ENCODE results near the gene PCNX2.
A peak's percentile ranks its signal among the peaks of the same experiment; 100 is the strongest.

Gene PCNX2

DNA sequence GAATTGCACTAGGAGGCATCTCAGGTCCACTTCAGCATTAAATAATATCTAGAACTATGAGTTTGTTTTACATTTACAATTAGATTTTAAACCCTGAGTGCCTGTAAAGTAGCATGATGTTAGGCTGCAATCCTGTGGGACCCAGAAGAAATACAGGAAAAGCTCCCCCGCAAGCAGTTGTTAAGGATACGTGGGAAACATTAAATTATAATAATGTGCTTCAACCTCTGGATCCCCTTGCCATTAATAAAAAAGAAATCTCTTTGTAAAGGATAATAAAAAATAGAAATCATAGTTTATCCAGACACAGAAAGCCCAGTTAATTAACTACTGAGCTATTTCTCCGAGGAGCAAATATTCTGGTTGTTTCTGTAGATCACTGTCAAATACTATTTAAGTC, 106.0 kb downstream of the PCNX2 start:
- TF ChIP-seq, protein P1, sequence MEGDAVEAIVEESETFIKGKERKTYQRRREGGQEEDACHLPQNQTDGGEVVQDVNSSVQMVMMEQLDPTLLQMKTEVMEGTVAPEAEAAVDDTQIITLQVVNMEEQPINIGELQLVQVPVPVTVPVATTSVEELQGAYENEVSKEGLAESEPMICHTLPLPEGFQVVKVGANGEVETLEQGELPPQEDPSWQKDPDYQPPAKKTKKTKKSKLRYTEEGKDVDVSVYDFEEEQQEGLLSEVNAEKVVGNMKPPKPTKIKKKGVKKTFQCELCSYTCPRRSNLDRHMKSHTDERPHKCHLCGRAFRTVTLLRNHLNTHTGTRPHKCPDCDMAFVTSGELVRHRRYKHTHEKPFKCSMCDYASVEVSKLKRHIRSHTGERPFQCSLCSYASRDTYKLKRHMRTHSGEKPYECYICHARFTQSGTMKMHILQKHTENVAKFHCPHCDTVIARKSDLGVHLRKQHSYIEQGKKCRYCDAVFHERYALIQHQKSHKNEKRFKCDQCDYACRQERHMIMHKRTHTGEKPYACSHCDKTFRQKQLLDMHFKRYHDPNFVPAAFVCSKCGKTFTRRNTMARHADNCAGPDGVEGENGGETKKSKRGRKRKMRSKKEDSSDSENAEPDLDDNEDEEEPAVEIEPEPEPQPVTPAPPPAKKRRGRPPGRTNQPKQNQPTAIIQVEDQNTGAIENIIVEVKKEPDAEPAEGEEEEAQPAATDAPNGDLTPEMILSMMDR (IDR thresholded peaks at IDR 0.05) = no peak

- TF ChIP-seq, protein P1 (IDR thresholded peaks at IDR 0.05) = no peak
Observed at GRCh38 chr1:233188061-233188460, 107.5 kb downstream of the PCNX2 start.

GRCh38 chr1:233183226-233184020, 112.1 kb downstream of the PCNX2 start:
- TF ChIP-seq, protein P1 (IDR thresholded peaks at IDR 0.05) = no peak

- TF ChIP-seq, protein P1 (IDR thresholded peaks at IDR 0.05) = no peak
Observed at GRCh38 chr1:233182587-233182986, 112.9 kb downstream of the PCNX2 start.

GRCh38 chr1:233180641-233181364, 114.7 kb downstream of the PCNX2 start:
- TF ChIP-seq, protein P1 (IDR thresholded peaks at IDR 0.05) = no peak

DNA sequence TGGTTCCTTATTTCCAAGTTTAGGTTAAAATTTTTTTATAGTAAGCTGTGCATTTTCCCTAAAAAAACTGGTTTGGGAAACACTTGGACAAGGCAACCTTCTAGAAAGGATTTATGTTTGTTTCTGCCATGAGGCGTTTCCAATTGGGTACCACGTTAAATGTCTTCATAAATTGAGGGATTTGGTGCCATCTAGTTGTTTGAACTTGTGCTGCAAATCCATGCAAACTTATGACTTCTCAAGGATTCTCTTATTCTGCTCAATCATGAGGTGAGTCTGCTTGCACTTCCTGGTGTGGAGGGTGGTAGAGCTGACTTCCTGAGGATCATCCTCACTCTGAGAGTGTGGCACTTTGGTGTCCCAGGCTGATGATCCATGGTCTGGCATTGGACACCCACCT, 123.3 kb downstream of the PCNX2 start:
- TF ChIP-seq, protein P1 (IDR thresholded peaks at IDR 0.05) = peak; percentile 56; the same call in 1 of the 2 replicates

GRCh38 chr1:233170741-233171140, 124.8 kb downstream of the PCNX2 start:
- TF ChIP-seq, protein P1 (IDR thresholded peaks at IDR 0.05) = no peak
